ENCODE results near the gene HOOK2. TPM values are rescaled to one million over a fixed set of nuclear protein-coding genes. Genes with fewer than 3 reads are reported as not detected.

HOOK2 gene
- total RNA-seq, 4 donors from 2014 or later = 128 to 145 (median 136) TPM

DNA sequence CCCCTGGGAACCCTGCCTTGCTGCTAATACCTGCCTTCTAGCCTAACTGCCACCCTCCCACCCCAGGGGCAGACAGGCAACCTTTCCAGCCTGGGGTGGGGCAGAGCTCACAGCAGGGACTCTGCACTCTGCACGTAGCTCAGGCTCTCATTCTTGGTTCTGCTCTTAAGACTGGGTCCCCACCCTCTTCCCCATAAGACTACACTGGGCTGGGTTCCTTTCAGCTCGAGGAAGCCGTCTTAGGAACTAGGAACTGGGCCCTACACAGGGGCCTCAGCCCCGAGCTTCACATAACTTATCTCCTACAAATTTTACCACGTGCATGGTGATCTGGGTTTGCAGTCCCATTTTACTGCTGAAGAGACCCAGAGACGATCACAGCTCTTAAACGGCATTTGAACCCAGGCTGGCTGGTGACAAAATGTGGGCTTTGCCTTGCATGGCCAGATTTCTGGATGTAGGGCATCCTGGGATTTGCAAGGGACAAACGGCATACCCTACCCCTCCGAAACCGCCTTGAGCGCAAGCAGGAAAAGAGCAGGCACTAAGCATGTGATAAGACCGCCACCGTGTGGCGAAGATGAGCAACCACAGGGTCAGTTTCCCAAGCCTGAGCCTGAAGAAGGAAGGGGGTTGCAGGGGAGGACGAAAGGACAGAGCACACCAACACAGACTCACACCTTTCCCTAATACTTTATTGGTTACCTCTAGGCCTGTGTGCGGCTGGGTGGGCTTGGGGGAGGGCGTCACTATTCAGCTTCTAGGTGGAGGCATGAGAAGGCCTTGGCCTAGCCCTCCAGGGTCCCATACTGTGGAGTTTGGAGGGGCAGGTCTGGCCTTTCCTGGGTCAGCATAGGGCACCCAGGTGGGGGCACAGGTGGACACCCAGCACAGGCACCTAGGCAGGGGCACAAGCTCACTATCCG, 21.1 kb upstream of the HOOK2 start:
- Histone ChIP-seq H3K27me3 (no peaks in the 10 kb centered on the region), H3K4me1 (peaks cover 11 to 31% of the 10 kb centered on the region in 2 donors), H3K4me3 (replicated peaks in 1 of 3) (no peak overlapping the region), H3K36me3 (peaks cover 0 to 16% of the 10 kb centered on the region in 2 donors), H3K27ac (peak overlapping the region in 1 of 3 donors; percentile 26), H3K9me3 (no peaks in the 10 kb centered on the region)
- 13 to 16% methylated on average over 14 to 18 of the region's 18 CpGs for WGBS, 2 donors
- TF ChIP-seq, protein P1, sequence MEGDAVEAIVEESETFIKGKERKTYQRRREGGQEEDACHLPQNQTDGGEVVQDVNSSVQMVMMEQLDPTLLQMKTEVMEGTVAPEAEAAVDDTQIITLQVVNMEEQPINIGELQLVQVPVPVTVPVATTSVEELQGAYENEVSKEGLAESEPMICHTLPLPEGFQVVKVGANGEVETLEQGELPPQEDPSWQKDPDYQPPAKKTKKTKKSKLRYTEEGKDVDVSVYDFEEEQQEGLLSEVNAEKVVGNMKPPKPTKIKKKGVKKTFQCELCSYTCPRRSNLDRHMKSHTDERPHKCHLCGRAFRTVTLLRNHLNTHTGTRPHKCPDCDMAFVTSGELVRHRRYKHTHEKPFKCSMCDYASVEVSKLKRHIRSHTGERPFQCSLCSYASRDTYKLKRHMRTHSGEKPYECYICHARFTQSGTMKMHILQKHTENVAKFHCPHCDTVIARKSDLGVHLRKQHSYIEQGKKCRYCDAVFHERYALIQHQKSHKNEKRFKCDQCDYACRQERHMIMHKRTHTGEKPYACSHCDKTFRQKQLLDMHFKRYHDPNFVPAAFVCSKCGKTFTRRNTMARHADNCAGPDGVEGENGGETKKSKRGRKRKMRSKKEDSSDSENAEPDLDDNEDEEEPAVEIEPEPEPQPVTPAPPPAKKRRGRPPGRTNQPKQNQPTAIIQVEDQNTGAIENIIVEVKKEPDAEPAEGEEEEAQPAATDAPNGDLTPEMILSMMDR (IDR thresholded peaks at IDR 0.05) = peak; percentile 70 to 99 (median 96)
- no peak for TF ChIP-seq POLR2A (IDR thresholded peaks at IDR 0.05)
- peak; percentile 70 to 76 for DNase-seq
- intact Hi-C loops (cut with DNase I) = loop anchor here (2.0 to 5.0 kb wide), 2 partner anchors 20 to 34 kb away; no protein-coding TSS in a partner anchor

DNA sequence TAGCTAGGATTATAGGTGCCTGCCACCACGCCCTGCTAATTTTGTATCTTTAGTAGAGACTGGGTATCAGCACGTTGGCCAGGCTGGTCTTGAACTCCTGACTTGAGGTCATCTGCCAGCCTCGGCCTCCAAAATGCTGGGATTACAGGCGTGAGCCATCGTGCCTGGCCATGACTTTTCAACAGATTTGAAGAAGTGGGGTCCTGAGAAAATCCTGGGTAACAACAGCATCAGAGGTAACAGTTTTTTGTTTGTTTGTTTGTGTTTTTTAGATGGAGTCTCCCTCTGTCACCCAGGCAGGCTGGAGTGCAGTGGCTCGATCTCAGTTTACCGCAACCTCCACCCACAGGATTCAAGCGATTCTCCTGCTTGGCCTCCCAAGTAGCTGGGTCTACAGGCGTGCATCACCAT, 19.6 kb upstream of the HOOK2 start:
- Histone ChIP-seq H3K36me3 (peaks cover 0 to 16% of the 10 kb centered on the region in 2 donors), H3K4me3 (replicated peaks in 1 of 3) (no peak overlapping the region), H3K4me1 (peaks cover 13 to 22% of the 10 kb centered on the region in 2 donors), H3K9me3 (no peaks in the 10 kb centered on the region), H3K27ac (peak overlapping the region in 1 of 3 donors; percentile 96), H3K27me3 (no peaks in the 10 kb centered on the region)
- intact Hi-C loops (cut with DNase I) = loop anchor here (5.0 kb wide), 1 partner anchor 33 kb away; no protein-coding TSS in a partner anchor
- DNase-seq = peak in 1 of 2 donors; percentile 8
- no peak for TF ChIP-seq POLR2A (IDR thresholded peaks at IDR 0.05)
- TF ChIP-seq, protein P1 (IDR thresholded peaks at IDR 0.05) = no peak
- WGBS, 2 donors = 92 to 94% methylated on average over 9 of the region's 9 CpGs

DNA sequence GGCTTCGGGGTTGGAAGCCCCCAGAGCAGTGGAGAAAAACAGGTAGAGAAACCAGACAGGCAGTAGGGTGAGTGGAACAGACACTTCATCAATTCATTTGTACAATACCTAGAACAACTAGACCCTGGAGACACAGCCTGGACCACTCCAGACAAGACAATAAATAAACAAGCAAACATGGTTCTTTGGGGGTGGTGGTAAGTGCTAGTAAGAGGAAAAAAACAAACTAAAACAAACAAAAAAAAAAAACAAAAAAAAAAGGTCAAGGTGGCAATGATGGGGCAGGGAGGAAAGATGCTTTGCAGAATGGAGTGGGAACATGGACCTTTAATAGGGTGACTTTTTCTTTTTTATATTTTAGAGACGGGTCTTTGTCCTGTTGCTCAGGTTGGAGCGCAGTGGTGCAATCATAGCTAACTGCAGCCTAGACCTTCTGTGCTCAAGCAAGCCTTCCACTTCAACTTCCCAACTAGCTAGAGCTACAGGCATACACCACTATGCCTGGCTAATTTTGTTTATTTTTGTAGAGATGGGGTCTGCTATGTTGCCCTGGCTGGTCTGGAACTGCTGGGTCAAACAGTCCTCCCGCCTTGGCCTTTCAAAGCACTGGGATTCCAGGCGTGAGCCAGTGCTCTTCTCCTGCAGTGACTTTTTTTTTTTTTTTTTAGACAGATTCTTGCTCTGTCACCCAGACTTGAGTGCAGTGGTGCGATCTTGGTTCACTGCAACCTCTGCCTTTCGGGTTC, 19.0 kb upstream of the HOOK2 start:
- WGBS, 2 donors = 54 to 58% methylated on average over 7 of the region's 7 CpGs
- no peaks in the 10 kb centered on the region for H3K9me3 ChIP-seq
- H3K27me3 ChIP-seq = no peaks in the 10 kb centered on the region
- H3K36me3 ChIP-seq = peaks cover 0 to 16% of the 10 kb centered on the region in 2 donors
- peaks cover 13 to 22% of the 10 kb centered on the region in 2 donors for H3K4me1 ChIP-seq
- H3K27ac ChIP-seq = peak overlapping the region; percentile 96 to 99 (median 96)
- DNase-seq = peak in 1 of 2 donors; percentile 29
- TF ChIP-seq, protein P1 (IDR thresholded peaks at IDR 0.05) = no peak
- TF ChIP-seq POLR2A (IDR thresholded peaks at IDR 0.05) = no peak
- H3K4me3 ChIP-seq (replicated peaks in 1 of 3) = peak overlapping the region in 1 of 3 donors; percentile 90
- intact Hi-C loops (cut with DNase I) = no loop called here

DNA sequence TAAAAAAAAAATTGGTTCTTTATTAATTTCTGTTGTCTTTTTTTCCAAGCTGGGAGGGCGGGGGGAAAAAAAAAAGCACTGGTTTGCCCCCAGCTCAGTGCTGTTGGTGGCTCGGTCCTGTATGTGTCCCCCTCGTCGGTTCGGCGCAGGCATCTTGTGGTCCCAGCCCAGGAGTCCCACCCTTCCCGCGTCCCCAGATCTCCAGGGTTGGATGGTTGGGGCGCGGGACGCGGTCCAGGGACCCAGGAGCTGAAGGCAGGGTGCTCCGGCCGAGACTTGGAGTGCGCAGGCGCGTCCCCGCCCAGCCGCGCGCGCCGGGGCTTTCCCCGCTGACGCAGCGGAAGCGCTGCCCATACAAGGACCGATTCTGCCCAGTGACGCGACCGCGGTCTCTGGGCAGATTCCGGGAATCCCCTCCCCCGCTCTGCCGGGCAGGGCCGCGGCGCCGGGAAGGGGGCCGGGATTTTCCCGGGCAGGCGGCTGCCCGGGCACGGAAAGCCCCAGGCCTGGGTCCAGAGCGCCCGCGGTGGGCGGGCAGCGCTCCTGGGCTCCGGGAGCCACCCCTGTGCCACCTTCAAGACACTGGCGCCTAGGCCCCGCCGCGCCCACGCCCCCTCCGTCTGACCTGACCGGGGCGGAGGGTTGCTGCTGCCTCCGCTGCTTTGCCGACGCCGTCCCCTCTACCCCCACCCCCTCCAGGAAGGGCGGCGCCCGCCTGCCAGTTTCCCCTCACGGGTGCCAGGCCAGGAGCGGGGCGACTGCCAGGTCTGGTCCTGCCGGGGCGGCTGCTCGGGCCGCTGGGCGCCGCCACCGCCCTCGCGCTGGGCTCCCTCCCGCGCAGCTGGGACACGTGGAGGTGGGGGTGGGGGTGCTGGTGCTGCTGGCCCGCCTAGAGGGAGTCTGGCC, 18.2 kb upstream of the HOOK2 start:
- intact Hi-C loops (cut with DNase I) = no loop called here
- DNase-seq = peak; percentile 95
- Histone ChIP-seq H3K27me3 (no peaks in the 10 kb centered on the region), H3K4me3 (replicated peaks in 1 of 3) (peak overlapping the region; percentile 81 to 100 (median 90)), H3K4me1 (peaks cover 21 to 30% of the 10 kb centered on the region in 2 donors), H3K27ac (peak overlapping the region; percentile 96 to 99 (median 96)), H3K36me3 (peaks cover 0 to 16% of the 10 kb centered on the region in 2 donors), H3K9me3 (no peaks in the 10 kb centered on the region)
- WGBS, 2 donors = 0% methylated on average over 13 to 17 of the region's 81 CpGs
- peak; percentile 45 to 96 for TF ChIP-seq POLR2A (IDR thresholded peaks at IDR 0.05)
- TF ChIP-seq, protein P1 (IDR thresholded peaks at IDR 0.05) = no peak
